ENCODE data around the gene EVC. TPM values are rescaled to one million over a fixed set of nuclear protein-coding genes. Genes with fewer than 3 reads are reported as not detected.
"Not testable (repeated sequence)": the region's sequence is repeated elsewhere in the genome, so short reads cannot be mapped to it uniquely, and the experiment has no call there.

Gene EVC
- polyA plus RNA-seq, 4 donors: 0.22 to 2.4 (median 1.1) TPM

DNA sequence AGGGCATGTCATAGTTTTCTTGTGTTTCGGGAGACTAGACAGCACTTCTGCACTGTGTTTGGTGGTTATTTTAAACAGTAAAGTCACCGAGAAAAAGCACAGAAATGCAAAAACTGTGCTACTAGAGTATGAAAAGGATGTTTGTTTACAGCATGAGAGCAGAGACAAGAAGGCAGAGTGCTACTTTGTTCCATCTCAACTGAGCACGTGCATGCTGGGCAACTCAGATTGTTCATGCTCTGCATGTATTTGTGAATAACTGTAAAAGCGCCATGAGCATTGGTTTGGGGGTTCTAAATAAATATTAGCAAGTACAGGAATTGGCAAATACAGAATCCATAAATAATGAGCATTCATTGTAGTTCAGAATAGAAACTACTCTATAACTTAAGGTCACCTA, 7.4 kb downstream of the EVC start:
- Histone ChIP-seq H3K36me3 (ENCODE audit: control insufficient read depth in 3 of 3, insufficient read depth in 2 of 3, low read depth in 1 of 3, low read length in 3 of 3) (peaks cover 0 to 2% (median 0%) of the 10 kb centered on the region in 3 donors), H3K9me3 (ENCODE audit: control insufficient read depth in 2 of 2, insufficient read depth in 1 of 2, low read depth in 1 of 2, low read length in 1 of 2) (peaks cover 0 to 7% of the 10 kb centered on the region in 2 donors), H3K27me3 (ENCODE audit: control insufficient read depth in 3 of 3, insufficient read depth in 3 of 3, low read length in 3 of 3) (no peaks in the 10 kb centered on the region), H3K27ac (ENCODE audit: low read depth in 1 of 3, low read length in 2 of 3) (no peak overlapping the region), H3K4me1 (ENCODE audit: control insufficient read depth in 3 of 3, insufficient read depth in 2 of 3, low read depth in 1 of 3, low read length in 2 of 3) (no peaks in the 10 kb centered on the region), H3K4me3 (ENCODE audit: low read depth in 1 of 3, low read length in 3 of 3) (no peak overlapping the region)
- FAIRE-seq: no peak
- no peak for DNase-seq
- 69 to 73% (median 71%) methylated on average over 4 of the region's 4 CpGs for WGBS, 3 donors

DNA sequence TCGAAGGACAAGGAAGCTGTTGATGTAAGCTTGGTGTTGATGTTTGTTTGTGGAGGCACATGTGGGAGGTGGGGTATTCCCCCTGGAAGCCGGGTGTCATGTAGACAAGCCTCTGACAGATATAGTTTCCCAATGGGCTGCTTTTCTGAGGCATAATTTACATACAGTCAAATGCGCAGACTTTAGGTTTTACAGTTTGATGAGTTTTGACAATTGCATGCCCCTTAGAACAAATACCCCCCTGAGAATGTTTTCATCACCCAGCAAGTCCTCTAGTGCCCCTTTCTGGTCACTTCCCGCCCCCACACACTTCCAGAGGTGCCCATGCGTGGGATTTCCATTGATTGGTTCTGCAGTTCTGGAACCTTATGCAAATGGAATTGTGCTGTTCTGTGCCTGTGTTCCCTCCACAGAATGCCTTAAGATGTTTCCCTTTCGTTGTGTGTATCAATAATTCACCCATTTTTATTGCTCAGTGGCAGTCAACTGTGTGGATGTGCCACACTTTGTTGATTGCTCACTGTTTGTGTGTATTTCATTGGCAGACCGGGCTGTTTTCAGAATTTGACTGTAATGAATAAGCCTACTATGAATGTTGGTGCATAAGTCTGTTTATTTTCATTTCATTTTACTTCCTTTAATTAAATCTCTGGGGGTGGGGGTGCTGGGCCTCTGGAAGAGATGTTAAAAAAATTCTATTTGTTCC, 8.5 kb downstream of the EVC start:
- peaks cover 0 to 7% of the 10 kb centered on the region in 2 donors for H3K9me3 ChIP-seq (ENCODE audit: control insufficient read depth in 2 of 2, insufficient read depth in 1 of 2, low read depth in 1 of 2, low read length in 1 of 2)
- H3K27ac ChIP-seq (ENCODE audit: low read depth in 1 of 3, low read length in 2 of 3): no peak overlapping the region
- no peak overlapping the region for H3K4me3 ChIP-seq (ENCODE audit: low read depth in 1 of 3, low read length in 3 of 3)
- H3K4me1 ChIP-seq (ENCODE audit: control insufficient read depth in 3 of 3, insufficient read depth in 2 of 3, low read depth in 1 of 3, low read length in 2 of 3): no peaks in the 10 kb centered on the region
- no peak for DNase-seq
- H3K27me3 ChIP-seq (ENCODE audit: control insufficient read depth in 3 of 3, insufficient read depth in 3 of 3, low read length in 3 of 3): no peaks in the 10 kb centered on the region
- no peak for FAIRE-seq
- H3K36me3 ChIP-seq (ENCODE audit: control insufficient read depth in 3 of 3, insufficient read depth in 2 of 3, low read depth in 1 of 3, low read length in 3 of 3): peaks cover 0 to 2% (median 0%) of the 10 kb centered on the region in 3 donors
- WGBS, 3 donors: 66 to 77% (median 66%) methylated on average over 7 of the region's 7 CpGs

DNA sequence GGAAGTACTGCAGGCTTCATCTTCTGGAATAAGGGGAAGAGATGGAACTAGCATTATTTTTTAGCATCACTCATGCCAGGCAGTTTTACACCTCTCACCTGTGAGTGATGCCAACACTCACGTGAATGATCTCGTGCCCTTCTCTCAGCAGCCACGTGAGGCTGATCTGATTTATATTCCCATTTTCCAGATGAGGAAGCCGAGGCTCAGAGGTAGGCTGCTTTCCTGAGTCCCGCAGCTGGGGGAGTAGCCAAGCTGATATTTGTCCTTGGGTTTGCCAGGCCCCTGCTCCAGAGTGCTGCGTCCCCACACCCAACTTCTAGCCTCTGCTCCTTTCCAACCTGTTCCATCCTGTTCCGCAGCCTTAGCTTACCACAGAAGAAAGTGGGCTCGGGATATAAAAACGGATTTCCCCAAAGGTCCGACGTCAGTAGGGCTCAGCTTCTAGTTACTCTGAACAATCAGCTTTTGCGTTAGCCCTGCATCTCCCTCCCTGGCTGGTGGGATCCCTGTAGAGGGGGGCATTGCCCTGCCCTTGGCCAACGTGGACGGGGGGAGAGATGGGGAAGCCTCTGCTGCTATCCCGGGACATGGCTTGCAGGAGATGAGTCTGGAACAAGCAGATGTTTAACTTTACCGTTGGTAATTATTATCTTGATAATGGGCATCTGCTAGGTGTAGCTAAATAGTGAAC, 9.3 kb downstream of the EVC start:
- 75 to 86% (median 77%) methylated on average over 16 of the region's 16 CpGs for WGBS, 3 donors
- H3K4me3 ChIP-seq (ENCODE audit: low read depth in 1 of 3, low read length in 3 of 3): no peak overlapping the region
- FAIRE-seq: no peak

DNA sequence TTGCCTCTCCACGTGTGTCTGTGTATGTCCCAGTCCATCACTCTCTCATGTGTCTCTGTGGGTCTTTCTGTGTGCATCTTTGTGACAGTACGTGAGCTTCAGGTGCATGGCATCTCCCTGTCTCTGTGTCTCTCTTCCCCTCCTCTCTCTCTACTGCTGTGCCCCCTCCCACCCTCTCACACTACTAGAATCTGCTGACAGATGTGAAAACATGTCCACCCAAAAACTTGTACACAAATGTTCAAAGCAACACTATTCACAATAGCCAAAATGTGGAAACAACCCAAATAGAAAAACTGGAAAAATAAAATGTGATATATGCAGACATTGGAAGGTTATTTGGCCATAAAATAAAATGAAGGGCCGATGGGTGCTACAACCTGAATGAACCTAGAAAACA, 10.0 kb downstream of the EVC start:
- 38 to 77% (median 68%) methylated on average over 3 of the region's 3 CpGs for WGBS, 3 donors
- H3K4me1 ChIP-seq (ENCODE audit: control insufficient read depth in 3 of 3, insufficient read depth in 2 of 3, low read depth in 1 of 3, low read length in 2 of 3): no peaks in the 10 kb centered on the region
- FAIRE-seq (no peak), DNase-seq (no peak)
- no peak overlapping the region for H3K4me3 ChIP-seq (ENCODE audit: low read depth in 1 of 3, low read length in 3 of 3)
- no peaks in the 10 kb centered on the region for H3K27me3 ChIP-seq (ENCODE audit: control insufficient read depth in 3 of 3, insufficient read depth in 3 of 3, low read length in 3 of 3)
- H3K9me3 ChIP-seq (ENCODE audit: control insufficient read depth in 2 of 2, insufficient read depth in 1 of 2, low read depth in 1 of 2, low read length in 1 of 2): no peaks in the 10 kb centered on the region
- peaks cover 0 to 2% (median 0%) of the 10 kb centered on the region in 3 donors for H3K36me3 ChIP-seq (ENCODE audit: control insufficient read depth in 3 of 3, insufficient read depth in 2 of 3, low read depth in 1 of 3, low read length in 3 of 3)
- H3K27ac ChIP-seq (ENCODE audit: low read depth in 1 of 3, low read length in 2 of 3): no peak overlapping the region

More for the DNA sequence above, 9.3 kb downstream of the EVC start:
- Histone ChIP-seq H3K27me3 (ENCODE audit: control insufficient read depth in 3 of 3, insufficient read depth in 3 of 3, low read length in 3 of 3) (no peaks in the 10 kb centered on the region), H3K9me3 (ENCODE audit: control insufficient read depth in 2 of 2, insufficient read depth in 1 of 2, low read depth in 1 of 2, low read length in 1 of 2) (peaks cover 0 to 1% of the 10 kb centered on the region in 2 donors), H3K4me1 (ENCODE audit: control insufficient read depth in 3 of 3, insufficient read depth in 2 of 3, low read depth in 1 of 3, low read length in 2 of 3) (no peaks in the 10 kb centered on the region), H3K36me3 (ENCODE audit: control insufficient read depth in 3 of 3, insufficient read depth in 2 of 3, low read depth in 1 of 3, low read length in 3 of 3) (peaks cover 0 to 2% (median 0%) of the 10 kb centered on the region in 3 donors), H3K27ac (ENCODE audit: low read depth in 1 of 3, low read length in 2 of 3) (no peak overlapping the region)
- DNase-seq: no peak

DNA sequence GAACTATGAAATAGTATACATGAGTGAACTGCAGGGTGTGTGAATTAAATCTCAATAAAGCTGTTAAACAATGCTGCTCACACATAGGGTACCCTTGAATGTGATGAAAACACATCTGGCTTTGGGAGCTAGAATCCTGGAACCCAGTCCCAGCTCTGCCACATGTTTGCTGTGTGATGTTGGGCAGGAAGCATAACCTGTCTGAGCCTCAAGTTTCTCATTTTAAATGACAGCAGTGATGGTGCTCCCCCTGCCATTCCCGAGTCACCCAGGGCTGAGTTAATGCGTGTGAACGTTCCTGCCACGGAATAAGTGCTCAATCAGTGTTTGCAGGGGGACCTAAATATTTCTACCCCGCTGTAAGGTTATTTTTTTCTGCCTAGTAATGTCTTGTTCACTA, 10.9 kb downstream of the EVC start:
- no peak for DNase-seq
- FAIRE-seq: no peak
- Histone ChIP-seq H3K27me3 (ENCODE audit: control insufficient read depth in 3 of 3, insufficient read depth in 3 of 3, low read length in 3 of 3) (no peaks in the 10 kb centered on the region), H3K4me3 (ENCODE audit: low read depth in 1 of 3, low read length in 3 of 3) (no peak overlapping the region), H3K36me3 (ENCODE audit: control insufficient read depth in 3 of 3, insufficient read depth in 2 of 3, low read depth in 1 of 3, low read length in 3 of 3) (peaks cover 0 to 2% (median 0%) of the 10 kb centered on the region in 3 donors), H3K27ac (ENCODE audit: low read depth in 1 of 3, low read length in 2 of 3) (no peak overlapping the region), H3K9me3 (ENCODE audit: control insufficient read depth in 2 of 2, insufficient read depth in 1 of 2, low read depth in 1 of 2, low read length in 1 of 2) (no peaks in the 10 kb centered on the region), H3K4me1 (ENCODE audit: control insufficient read depth in 3 of 3, insufficient read depth in 2 of 3, low read depth in 1 of 3, low read length in 2 of 3) (no peaks in the 10 kb centered on the region)
- WGBS, 3 donors: 37 to 66% (median 60%) methylated on average over 5 of the region's 5 CpGs

DNA sequence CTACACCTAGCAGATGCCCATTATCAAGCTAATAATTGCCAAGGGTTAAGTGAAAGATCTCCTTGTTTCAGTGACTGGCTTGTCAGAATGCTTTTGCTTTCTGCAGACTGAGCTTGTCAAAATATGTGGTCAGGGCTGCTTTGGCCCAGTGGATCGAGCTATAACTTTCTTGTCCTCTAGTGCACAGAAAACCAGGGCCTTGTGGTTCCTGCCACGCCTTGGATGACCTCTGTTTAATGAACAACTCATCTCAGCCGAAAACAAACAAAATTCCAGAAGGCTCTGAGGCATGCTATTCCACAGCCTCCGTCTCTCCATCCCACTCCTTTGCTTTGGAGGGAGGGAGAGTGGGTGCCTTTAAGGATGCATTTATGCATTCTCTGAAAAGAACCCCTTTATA, 11.3 kb downstream of the EVC start:
- Histone ChIP-seq H3K27me3 (ENCODE audit: control insufficient read depth in 3 of 3, insufficient read depth in 3 of 3, low read length in 3 of 3) (no peaks in the 10 kb centered on the region), H3K4me1 (ENCODE audit: control insufficient read depth in 3 of 3, insufficient read depth in 2 of 3, low read depth in 1 of 3, low read length in 2 of 3) (no peaks in the 10 kb centered on the region), H3K9me3 (ENCODE audit: control insufficient read depth in 2 of 2, insufficient read depth in 1 of 2, low read depth in 1 of 2, low read length in 1 of 2) (no peaks in the 10 kb centered on the region), H3K27ac (ENCODE audit: low read depth in 1 of 3, low read length in 2 of 3) (no peak overlapping the region), H3K4me3 (ENCODE audit: low read depth in 1 of 3, low read length in 3 of 3) (no peak overlapping the region), H3K36me3 (ENCODE audit: control insufficient read depth in 3 of 3, insufficient read depth in 2 of 3, low read depth in 1 of 3, low read length in 3 of 3) (peaks cover 0 to 2% (median 0%) of the 10 kb centered on the region in 3 donors)
- WGBS, 3 donors: 15 to 28% (median 27%) methylated on average over 4 of the region's 4 CpGs
- DNase-seq (no peak), FAIRE-seq (no peak)

DNA sequence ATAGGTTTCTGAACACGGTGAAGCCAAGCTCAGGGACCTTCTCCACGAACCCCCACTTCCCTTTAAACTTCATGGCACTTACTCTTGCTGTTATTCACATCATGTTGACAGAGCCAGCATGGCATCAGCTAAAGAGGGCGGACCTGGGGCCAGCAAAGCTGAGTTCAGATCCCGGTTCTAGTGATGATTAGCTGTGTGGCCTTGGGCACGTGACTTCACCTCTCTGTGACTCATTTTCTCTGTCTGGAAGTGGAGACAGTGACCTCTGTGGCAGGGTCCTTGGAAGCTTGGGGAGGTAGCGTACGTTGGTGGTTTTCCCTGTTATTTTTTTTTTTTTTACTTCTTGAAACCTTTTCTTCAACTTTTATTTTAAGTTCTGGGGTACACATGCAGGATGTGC, 13.4 kb downstream of the EVC start:
- Histone ChIP-seq H3K9me3 (ENCODE audit: control insufficient read depth in 2 of 2, insufficient read depth in 1 of 2, low read depth in 1 of 2, low read length in 1 of 2) (no peaks in the 10 kb centered on the region), H3K4me3 (ENCODE audit: low read depth in 1 of 3, low read length in 3 of 3) (no peak overlapping the region), H3K4me1 (ENCODE audit: control insufficient read depth in 3 of 3, insufficient read depth in 2 of 3, low read depth in 1 of 3, low read length in 2 of 3) (no peaks in the 10 kb centered on the region), H3K36me3 (ENCODE audit: control insufficient read depth in 3 of 3, insufficient read depth in 2 of 3, low read depth in 1 of 3, low read length in 3 of 3) (peaks cover 0 to 2% (median 0%) of the 10 kb centered on the region in 3 donors), H3K27ac (ENCODE audit: low read depth in 1 of 3, low read length in 2 of 3) (no peak overlapping the region), H3K27me3 (ENCODE audit: control insufficient read depth in 3 of 3, insufficient read depth in 3 of 3, low read length in 3 of 3) (no peaks in the 10 kb centered on the region)
- FAIRE-seq: no peak
- no peak for DNase-seq
- 78 to 82% (median 81%) methylated on average over 7 of the region's 7 CpGs for WGBS, 3 donors

DNA sequence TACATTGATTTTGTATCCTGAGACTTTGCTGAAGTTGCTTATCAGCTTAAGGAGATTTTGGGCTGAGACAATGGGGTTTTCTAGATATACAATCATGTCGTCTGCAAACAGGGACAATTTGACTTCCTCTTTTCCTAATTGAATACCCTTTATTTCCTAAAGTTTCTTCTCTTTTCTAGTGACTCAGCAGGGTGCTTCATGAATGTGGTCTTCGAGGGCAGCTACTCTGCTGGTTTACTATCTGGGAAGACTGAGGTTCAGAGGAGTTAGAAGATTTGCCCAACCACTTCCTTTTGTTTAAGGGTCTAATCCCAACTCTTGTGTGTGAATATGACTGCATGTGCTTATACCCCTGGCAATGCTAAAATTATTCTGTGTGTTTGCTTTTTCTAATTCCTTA, 17.4 kb downstream of the EVC start:
- not testable (repeated sequence) for H3K4me3 ChIP-seq (ENCODE audit: low read depth in 1 of 3, low read length in 3 of 3); H3K27me3 ChIP-seq (ENCODE audit: control insufficient read depth in 3 of 3, insufficient read depth in 3 of 3, low read length in 3 of 3); H3K36me3 ChIP-seq (ENCODE audit: control insufficient read depth in 3 of 3, insufficient read depth in 2 of 3, low read depth in 1 of 3, low read length in 3 of 3); H3K27ac ChIP-seq (ENCODE audit: low read depth in 1 of 3, low read length in 2 of 3); FAIRE-seq; H3K4me1 ChIP-seq (ENCODE audit: control insufficient read depth in 3 of 3, insufficient read depth in 2 of 3, low read depth in 1 of 3, low read length in 2 of 3); DNase-seq; H3K9me3 ChIP-seq (ENCODE audit: control insufficient read depth in 2 of 2, insufficient read depth in 1 of 2, low read depth in 1 of 2, low read length in 1 of 2)
- WGBS, 3 donors: 42 to 54% (median 44%) methylated on average over 1 to 2 of the region's 2 CpGs

All from small intestine (tissue), 7 donors.